GM23338 (cell line): ENCODE measurements around the gene EMILIN3. TPM values are rescaled to one million over a fixed set of nuclear protein-coding genes. Genes with fewer than 3 reads are reported as not detected.
A peak's percentile ranks its signal among the peaks of the same experiment; 100 is the strongest.

Source experiments
- ATAC-seq: fragments of 200-7000 bp; cut with Tn5 transposase; 3 replicates; pipeline ENCODE4 v1.9.1; 2020
- DNase-seq: peaks from one replicate; pipeline ENCODE4 v3.0.0-alpha.2; 2015; ENCODE audit warnings: low spot score
- H2AFZ ChIP-seq: fragments of 200-600 bp; sonication (generic); 2 replicates; pipeline ENCODE4 v1.8.0; 2016; ENCODE audit warnings: antibody characterized with exemption, mild to moderate bottlenecking, moderate library complexity
- H3F3A ChIP-seq: fragments of 200-600 bp; sonication (generic); replicated peaks from 2 replicates; pipeline ENCODE4 v1.8.0; 2017; ENCODE audit warnings: antibody characterized with exemption, mixed run types, low read depth
- H3K27ac ChIP-seq: fragments of 200-600 bp; sonication (generic); 2 replicates; pipeline ENCODE4 v1.6.1; 2016; ENCODE audit warnings: low read depth
- H3K27me3 ChIP-seq: fragments of 200-600 bp; sonication (generic); 2 replicates; pipeline ENCODE4 v1.8.0; 2016; ENCODE audit warnings: mild to moderate bottlenecking, mixed run types, moderate library complexity; ENCODE audit not compliant: insufficient read depth
- H3K36me3 ChIP-seq: fragments of 200-600 bp; sonication (generic); 2 replicates; pipeline ENCODE4 v1.8.0; 2016; ENCODE audit warnings: mild to moderate bottlenecking; ENCODE audit not compliant: insufficient read depth
- H3K4me1 ChIP-seq: fragments of 200-600 bp; sonication (generic); 2 replicates; pipeline ENCODE4 v1.8.0; 2016; ENCODE audit warnings: mild to moderate bottlenecking, moderate library complexity; ENCODE audit not compliant: insufficient read depth
- H3K4me2 ChIP-seq: fragments of 200-600 bp; sonication (generic); 2 replicates; pipeline ENCODE4 v1.7.1; 2017; ENCODE audit warnings: mixed run types
- H3K4me3 ChIP-seq: fragments of 200-600 bp; sonication (generic); 2 replicates; pipeline ENCODE4 v1.6.1; 2016; ENCODE audit warnings: mixed run types
- H3K79me2 ChIP-seq: fragments of 200-600 bp; sonication (generic); replicated peaks from 2 replicates; pipeline ENCODE4 v1.8.0; 2017; ENCODE audit warnings: mild to moderate bottlenecking; ENCODE audit not compliant: insufficient read depth
- H3K9me2 ChIP-seq: fragments of 200-600 bp; sonication (generic); 2 replicates; pipeline ENCODE4 v1.8.0; 2017; ENCODE audit not compliant: insufficient read depth
- H4K20me1 ChIP-seq: fragments of 200-600 bp; sonication (generic); replicated peaks from 2 replicates; pipeline ENCODE4 v1.8.0; 2017; ENCODE audit warnings: mild to moderate bottlenecking; ENCODE audit not compliant: insufficient read depth
- H3K27ac Mint-ChIP-seq: 2 replicates; pipeline ENCODE4 v1.8.0; 2020; ENCODE audit warnings: inconsistent platforms, mild to moderate bottlenecking, moderate library complexity, mixed read lengths
- H3K27me3 Mint-ChIP-seq: 3 replicates; pipeline ENCODE4 v1.8.0; 2022; ENCODE audit warnings: low read depth, mild to moderate bottlenecking, moderate library complexity, mixed read lengths, inconsistent platforms; ENCODE audit not compliant: insufficient read depth, poor library complexity
- H3K36me3 Mint-ChIP-seq: 3 replicates; pipeline ENCODE4 v1.8.0; 2021; ENCODE audit warnings: low read depth, mild to moderate bottlenecking, inconsistent platforms, moderate library complexity, mixed read lengths
- H3K4me1 Mint-ChIP-seq: 3 replicates; pipeline ENCODE4 v1.8.0; 2020; ENCODE audit warnings: mild to moderate bottlenecking, inconsistent platforms, mixed read lengths
- H3K4me3 Mint-ChIP-seq: 3 replicates; pipeline ENCODE4 v1.8.0; 2021; ENCODE audit warnings: moderate library complexity, mild to moderate bottlenecking, inconsistent platforms, mixed read lengths
- H3K9me3 Mint-ChIP-seq: 3 replicates; pipeline ENCODE4 v1.8.0; 2020; ENCODE audit warnings: moderate library complexity, mild to moderate bottlenecking, inconsistent platforms, mixed read lengths
- CREB1 ChIP-seq: fragments of 250-450 bp; sonication (Bioruptor Pico); IDR thresholded peaks from 2 replicates; pipeline ENCODE4 v1.5.0; 2020; ENCODE audit warnings: low read depth, mild to moderate bottlenecking, moderate library complexity
- ZNF114 ChIP-seq: fragments of 250-450 bp; sonication (Bioruptor Pico); IDR thresholded peaks from 2 replicates; pipeline ENCODE4 v1.5.0; 2020; ENCODE audit warnings: mild to moderate bottlenecking, moderate library complexity
- polyA plus RNA-seq: library from polyadenylated mRNA; unstranded; fragments of >200 nt; fragmentation: Nextera tagmentation; extraction: Ambion mirVana; gene quantifications from 2 replicates; pipeline ENCODE4 v1.2.1, GENCODE V29; 2016
- total RNA-seq: library from RNA; depleted of rRNA; stranded (reverse); fragments of >200 nt; shearing (Covaris generic); gene quantifications from 2 replicates; pipeline ENCODE4 v1.2.3, GENCODE V29; 2014
- TF ChIP-seq, protein P1 (sequence below): fragments of 250-450 bp; sonication (Bioruptor Pico); IDR thresholded peaks from 2 replicates; pipeline ENCODE4 v1.5.0; 2020; ENCODE audit warnings: mild to moderate bottlenecking, moderate library complexity
- TF ChIP-seq, protein P2 (sequence below), 2 experiments: fragments of 200-600 bp in 1 of 2; sonication (generic) in 1 of 2; conservative IDR thresholded peaks; 2 replicates each; pipeline versions ENCODE4 v1.5.1 to v1.6.1; 2016 to 2017; ENCODE audit warnings: antibody characterized with exemption in 2 of 2, low read depth in 2 of 2, mild to moderate bottlenecking in 2 of 2, moderate library complexity in 1 of 2

The EMILIN3 gene
- total and polyA plus RNA-seq, 2 experiments from 2014 or later: 0.53 to 6.6 TPM

DNA sequence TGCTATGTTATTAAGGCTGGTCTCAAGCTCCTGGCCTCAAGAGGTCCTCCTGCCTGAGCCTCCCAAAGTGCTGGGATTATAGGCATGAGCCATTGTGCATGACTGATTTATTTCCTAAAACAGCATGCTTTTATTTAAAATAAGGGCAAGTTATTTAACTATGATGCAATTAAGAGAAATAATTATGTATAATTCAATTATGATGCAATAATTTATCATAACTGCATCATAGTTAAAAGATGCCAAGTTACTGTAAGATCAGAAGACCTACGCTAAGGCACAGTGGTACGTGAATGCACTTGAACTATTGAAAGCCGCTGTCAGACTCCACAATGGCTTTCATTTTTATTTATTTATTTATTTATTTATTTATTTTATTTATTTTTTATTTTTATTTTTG, 24.3 kb upstream of the EMILIN3 start (continued):
- TF ChIP-seq, protein P1, sequence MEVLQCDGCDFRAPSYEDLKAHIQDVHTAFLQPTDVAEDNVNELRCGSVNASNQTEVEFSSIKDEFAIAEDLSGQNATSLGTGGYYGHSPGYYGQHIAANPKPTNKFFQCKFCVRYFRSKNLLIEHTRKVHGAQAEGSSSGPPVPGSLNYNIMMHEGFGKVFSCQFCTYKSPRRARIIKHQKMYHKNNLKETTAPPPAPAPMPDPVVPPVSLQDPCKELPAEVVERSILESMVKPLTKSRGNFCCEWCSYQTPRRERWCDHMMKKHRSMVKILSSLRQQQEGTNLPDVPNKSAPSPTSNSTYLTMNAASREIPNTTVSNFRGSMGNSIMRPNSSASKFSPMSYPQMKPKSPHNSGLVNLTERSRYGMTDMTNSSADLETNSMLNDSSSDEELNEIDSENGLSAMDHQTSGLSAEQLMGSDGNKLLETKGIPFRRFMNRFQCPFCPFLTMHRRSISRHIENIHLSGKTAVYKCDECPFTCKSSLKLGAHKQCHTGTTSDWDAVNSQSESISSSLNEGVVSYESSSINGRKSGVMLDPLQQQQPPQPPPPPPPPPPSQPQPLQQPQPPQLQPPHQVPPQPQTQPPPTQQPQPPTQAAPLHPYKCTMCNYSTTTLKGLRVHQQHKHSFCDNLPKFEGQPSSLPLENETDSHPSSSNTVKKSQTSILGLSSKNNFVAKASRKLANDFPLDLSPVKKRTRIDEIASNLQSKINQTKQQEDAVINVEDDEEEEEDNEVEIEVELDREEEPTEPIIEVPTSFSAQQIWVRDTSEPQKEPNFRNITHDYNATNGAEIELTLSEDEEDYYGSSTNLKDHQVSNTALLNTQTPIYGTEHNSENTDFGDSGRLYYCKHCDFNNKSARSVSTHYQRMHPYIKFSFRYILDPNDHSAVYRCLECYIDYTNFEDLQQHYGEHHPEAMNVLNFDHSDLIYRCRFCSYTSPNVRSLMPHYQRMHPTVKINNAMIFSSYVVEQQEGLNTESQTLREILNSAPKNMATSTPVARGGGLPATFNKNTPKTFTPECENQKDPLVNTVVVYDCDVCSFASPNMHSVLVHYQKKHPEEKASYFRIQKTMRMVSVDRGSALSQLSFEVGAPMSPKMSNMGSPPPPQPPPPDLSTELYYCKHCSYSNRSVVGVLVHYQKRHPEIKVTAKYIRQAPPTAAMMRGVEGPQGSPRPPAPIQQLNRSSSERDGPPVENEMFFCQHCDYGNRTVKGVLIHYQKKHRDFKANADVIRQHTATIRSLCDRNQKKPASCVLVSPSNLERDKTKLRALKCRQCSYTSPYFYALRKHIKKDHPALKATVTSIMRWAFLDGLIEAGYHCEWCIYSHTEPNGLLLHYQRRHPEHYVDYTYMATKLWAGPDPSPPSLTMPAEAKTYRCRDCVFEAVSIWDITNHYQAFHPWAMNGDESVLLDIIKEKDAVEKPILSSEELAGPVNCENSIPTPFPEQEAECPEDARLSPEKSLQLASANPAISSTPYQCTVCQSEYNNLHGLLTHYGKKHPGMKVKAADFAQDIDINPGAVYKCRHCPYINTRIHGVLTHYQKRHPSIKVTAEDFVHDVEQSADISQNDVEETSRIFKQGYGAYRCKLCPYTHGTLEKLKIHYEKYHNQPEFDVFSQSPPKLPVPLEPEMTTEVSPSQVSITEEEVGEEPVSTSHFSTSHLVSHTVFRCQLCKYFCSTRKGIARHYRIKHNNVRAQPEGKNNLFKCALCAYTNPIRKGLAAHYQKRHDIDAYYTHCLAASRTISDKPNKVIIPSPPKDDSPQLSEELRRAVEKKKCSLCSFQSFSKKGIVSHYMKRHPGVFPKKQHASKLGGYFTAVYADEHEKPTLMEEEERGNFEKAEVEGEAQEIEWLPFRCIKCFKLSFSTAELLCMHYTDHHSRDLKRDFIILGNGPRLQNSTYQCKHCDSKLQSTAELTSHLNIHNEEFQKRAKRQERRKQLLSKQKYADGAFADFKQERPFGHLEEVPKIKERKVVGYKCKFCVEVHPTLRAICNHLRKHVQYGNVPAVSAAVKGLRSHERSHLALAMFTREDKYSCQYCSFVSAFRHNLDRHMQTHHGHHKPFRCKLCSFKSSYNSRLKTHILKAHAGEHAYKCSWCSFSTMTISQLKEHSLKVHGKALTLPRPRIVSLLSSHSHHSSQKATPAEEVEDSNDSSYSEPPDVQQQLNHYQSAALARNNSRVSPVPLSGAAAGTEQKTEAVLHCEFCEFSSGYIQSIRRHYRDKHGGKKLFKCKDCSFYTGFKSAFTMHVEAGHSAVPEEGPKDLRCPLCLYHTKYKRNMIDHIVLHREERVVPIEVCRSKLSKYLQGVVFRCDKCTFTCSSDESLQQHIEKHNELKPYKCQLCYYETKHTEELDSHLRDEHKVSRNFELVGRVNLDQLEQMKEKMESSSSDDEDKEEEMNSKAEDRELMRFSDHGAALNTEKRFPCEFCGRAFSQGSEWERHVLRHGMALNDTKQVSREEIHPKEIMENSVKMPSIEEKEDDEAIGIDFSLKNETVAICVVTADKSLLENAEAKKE (CRISPR knock-in tag): no peak
- TF ChIP-seq CREB1 (CRISPR knock-in tag): no peak

DNA sequence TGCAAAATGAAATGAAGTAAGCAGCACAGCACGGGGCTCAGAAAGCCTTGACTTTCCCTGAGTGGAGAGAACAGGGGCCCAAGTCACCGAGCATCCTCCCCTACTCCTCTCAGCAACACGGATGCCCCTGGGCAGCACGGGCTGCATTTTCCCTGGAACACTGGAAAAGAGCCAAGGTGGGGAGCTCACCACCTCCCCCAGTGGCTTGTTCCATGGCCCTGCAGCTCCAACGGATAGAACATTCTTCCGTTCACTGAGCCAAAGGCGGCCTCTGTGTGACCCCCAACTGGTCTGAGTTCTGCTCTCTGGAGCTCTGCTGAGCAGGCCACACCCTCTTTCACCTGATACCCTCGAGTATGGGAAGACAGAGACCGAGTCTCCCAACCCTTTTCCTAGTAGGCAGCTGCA, 20.8 kb upstream of the EMILIN3 start:
- Mint-ChIP-seq H3K36me3 (no peaks in the 10 kb centered on the region), H3K27me3 (peaks cover 2% of the 10 kb centered on the region), H3K9me3 (no peaks in the 10 kb centered on the region), H3K4me1 (peaks cover 12% of the 10 kb centered on the region), H3K27ac (no peak overlapping the region), H3K4me3 (no peak overlapping the region)
- no peaks in the 10 kb centered on the region for H4K20me1 ChIP-seq
- DNase-seq: peak; percentile 77
- no peak overlapping the region for H3K4me3 ChIP-seq
- no peaks in the 10 kb centered on the region for H3K36me3 ChIP-seq
- TF ChIP-seq, protein P2, sequence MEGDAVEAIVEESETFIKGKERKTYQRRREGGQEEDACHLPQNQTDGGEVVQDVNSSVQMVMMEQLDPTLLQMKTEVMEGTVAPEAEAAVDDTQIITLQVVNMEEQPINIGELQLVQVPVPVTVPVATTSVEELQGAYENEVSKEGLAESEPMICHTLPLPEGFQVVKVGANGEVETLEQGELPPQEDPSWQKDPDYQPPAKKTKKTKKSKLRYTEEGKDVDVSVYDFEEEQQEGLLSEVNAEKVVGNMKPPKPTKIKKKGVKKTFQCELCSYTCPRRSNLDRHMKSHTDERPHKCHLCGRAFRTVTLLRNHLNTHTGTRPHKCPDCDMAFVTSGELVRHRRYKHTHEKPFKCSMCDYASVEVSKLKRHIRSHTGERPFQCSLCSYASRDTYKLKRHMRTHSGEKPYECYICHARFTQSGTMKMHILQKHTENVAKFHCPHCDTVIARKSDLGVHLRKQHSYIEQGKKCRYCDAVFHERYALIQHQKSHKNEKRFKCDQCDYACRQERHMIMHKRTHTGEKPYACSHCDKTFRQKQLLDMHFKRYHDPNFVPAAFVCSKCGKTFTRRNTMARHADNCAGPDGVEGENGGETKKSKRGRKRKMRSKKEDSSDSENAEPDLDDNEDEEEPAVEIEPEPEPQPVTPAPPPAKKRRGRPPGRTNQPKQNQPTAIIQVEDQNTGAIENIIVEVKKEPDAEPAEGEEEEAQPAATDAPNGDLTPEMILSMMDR (conservative IDR thresholded peaks at IDR 0.05; ENCODE audit: low read depth in 2 of 2): 0 out of 4 replicates have a peak, but pooled peaks have one; percentile 7 to 18
- TF ChIP-seq ZNF114 (CRISPR knock-in tag): no peak
- 0 out of 2 replicates have a peak overlapping the region, but pooled peaks have one; percentile 29 for H2AFZ ChIP-seq
- H3K4me2 ChIP-seq: no peak overlapping the region
- H3K4me1 ChIP-seq: peaks cover 3% of the 10 kb centered on the region
- H3F3A ChIP-seq: no peaks in the 10 kb centered on the region
- no peak overlapping the region for H3K27ac ChIP-seq
- H3K79me2 ChIP-seq: no peaks in the 10 kb centered on the region
- no peaks in the 10 kb centered on the region for H3K9me2 ChIP-seq
- no peaks in the 10 kb centered on the region for H3K27me3 ChIP-seq
- ATAC-seq: peak; percentile 98
